Measurements from ENCODE around the gene SDHD. TPM values are rescaled to one million over a fixed set of nuclear protein-coding genes. Genes with fewer than 3 reads are reported as not detected.

The SDHD gene
- total and polyA plus RNA-seq, 8 donors = 27.5 to 168 (median 130) TPM

- WGBS, 5 donors = 80 to 94% (median 90%) methylated on average over 2 of the region's 2 CpGs
- no peak overlapping the region for H3K27ac ChIP-seq
- peaks cover 0 to 8% (median 3%) of the 10 kb centered on the region in 4 donors for H3K36me3 ChIP-seq
- peaks cover 0 to 9% (median 3%) of the 10 kb centered on the region in 4 donors for H3K4me1 ChIP-seq
- H3K27me3 ChIP-seq = no peaks in the 10 kb centered on the region
- no peaks in the 10 kb centered on the region for H3K9me3 ChIP-seq
- intact Hi-C loops (cut with DNase I; ENCODE audit: low total_unique reads) = no loop called here
- TF ChIP-seq POLR2AphosphoS5 (IDR thresholded peaks at IDR 0.05) (no peak), POLR2A (IDR thresholded peaks at IDR 0.05) (no peak), CTCF (IDR thresholded peaks at IDR 0.05) (no peak), EP300 (IDR thresholded peaks at IDR 0.05) (no peak)
- no peak overlapping the region for H3K4me3 ChIP-seq
- no peak for DNase-seq
Observed at GRCh38 chr11:112118176-112118575, 31.5 kb downstream of the SDHD start.

GRCh38 chr11:112121981-112122615, 35.4 kb downstream of the SDHD start:
- Histone ChIP-seq H3K4me1 (no peaks in the 10 kb centered on the region), H3K4me3 (no peak overlapping the region), H3K9me3 (no peaks in the 10 kb centered on the region), H3K27me3 (no peaks in the 10 kb centered on the region), H3K36me3 (peaks cover 0 to 8% (median 3%) of the 10 kb centered on the region in 4 donors), H3K27ac (no peak overlapping the region)
- no peak for DNase-seq
- intact Hi-C loops (cut with DNase I; ENCODE audit: low total_unique reads) = no loop called here
- 88 to 96% (median 92%) methylated on average over 5 of the region's 5 CpGs for WGBS, 5 donors
- TF ChIP-seq EP300 (IDR thresholded peaks at IDR 0.05) = no peak
- no peak for TF ChIP-seq POLR2A (IDR thresholded peaks at IDR 0.05)
- no peak for TF ChIP-seq POLR2AphosphoS5 (IDR thresholded peaks at IDR 0.05)

- intact Hi-C loops (cut with DNase I; ENCODE audit: low total_unique reads) = no loop called here
- H3K27ac ChIP-seq = no peak overlapping the region
- H3K27me3 ChIP-seq = no peaks in the 10 kb centered on the region
- H3K4me3 ChIP-seq = no peak overlapping the region
- TF ChIP-seq POLR2AphosphoS5 (IDR thresholded peaks at IDR 0.05) = no peak
- TF ChIP-seq EP300 (IDR thresholded peaks at IDR 0.05) = no peak
- no peak for TF ChIP-seq CTCF (IDR thresholded peaks at IDR 0.05)
- TF ChIP-seq POLR2A (IDR thresholded peaks at IDR 0.05) = no peak
- H3K9me3 ChIP-seq = no peaks in the 10 kb centered on the region
- DNase-seq = no peak
- H3K36me3 ChIP-seq = peaks cover 0 to 8% (median 3%) of the 10 kb centered on the region in 4 donors
- H3K4me1 ChIP-seq = no peaks in the 10 kb centered on the region
- 23 to 48% (median 33%) methylated on average over 4 of the region's 4 CpGs for WGBS, 5 donors
Observed at GRCh38 chr11:112123129-112123528, 36.5 kb downstream of the SDHD start.

- Histone ChIP-seq H3K9me3 (no peaks in the 10 kb centered on the region), H3K27ac (no peak overlapping the region), H3K4me3 (no peak overlapping the region), H3K36me3 (no peaks in the 10 kb centered on the region), H3K27me3 (no peaks in the 10 kb centered on the region), H3K4me1 (peaks cover 0 to 14% (median 4%) of the 10 kb centered on the region in 4 donors)
- intact Hi-C loops (cut with DNase I; ENCODE audit: low total_unique reads) = no loop called here
- DNase-seq = no peak
- WGBS, 5 donors = 97 to 100% (median 98%) methylated on average over 2 of the region's 2 CpGs
- TF ChIP-seq CTCF (IDR thresholded peaks at IDR 0.05) (no peak), POLR2A (IDR thresholded peaks at IDR 0.05) (no peak), EP300 (IDR thresholded peaks at IDR 0.05) (no peak), POLR2AphosphoS5 (IDR thresholded peaks at IDR 0.05) (no peak)
Observed at GRCh38 chr11:112127056-112127455, 40.4 kb downstream of the SDHD start.

GRCh38 chr11:112128483-112129121, 41.9 kb downstream of the SDHD start:
- no peaks in the 10 kb centered on the region for H3K27me3 ChIP-seq
- peaks cover 0 to 14% (median 6%) of the 10 kb centered on the region in 4 donors for H3K4me1 ChIP-seq
- H3K36me3 ChIP-seq = no peaks in the 10 kb centered on the region
- no peak for TF ChIP-seq POLR2AphosphoS5 (IDR thresholded peaks at IDR 0.05)
- no peak for TF ChIP-seq POLR2A (IDR thresholded peaks at IDR 0.05)
- no peak for TF ChIP-seq CTCF (IDR thresholded peaks at IDR 0.05)
- no peak for TF ChIP-seq EP300 (IDR thresholded peaks at IDR 0.05)
- intact Hi-C loops (cut with DNase I; ENCODE audit: low total_unique reads) = no loop called here
- H3K9me3 ChIP-seq = no peaks in the 10 kb centered on the region
- no peak overlapping the region for H3K4me3 ChIP-seq
- no peak overlapping the region for H3K27ac ChIP-seq
- DNase-seq = peak; percentile 36 to 39
- 43 to 68% (median 60%) methylated on average over 2 to 3 of the region's 3 CpGs for WGBS, 5 donors
